NCI-H748 (cell line): Measurements from ENCODE around the gene GRIP2.
A peak's percentile ranks its signal among the peaks of the same experiment; 100 is the strongest.

ENCODE experiments used
- DNase-seq: peaks from one replicate; lab custom pipeline; 2025; ENCODE audit not compliant: unreplicated experiment; lab: John Stamatoyannopoulos, UW

Gene GRIP2

GRCh38 chr3:14562121-14562890 lies 22.2 kb upstream of the GRIP2 start:
- no peak for DNase-seq

GRCh38 chr3:14561051-14561960 lies 21.2 kb upstream of the GRIP2 start:
- DNase-seq = no peak

GRCh38 chr3:14560110-14560509 lies 20.0 kb upstream of the GRIP2 start:
- DNase-seq = no peak

- no peak for DNase-seq
These were observed 17.9 kb upstream of the GRIP2 start for GRCh38 chr3:14558029-14558428.

- DNase-seq = no peak
These were observed 15.7 kb upstream of the GRIP2 start for GRCh38 chr3:14555835-14556234.

GRCh38 chr3:14554715-14555114 lies 14.6 kb upstream of the GRIP2 start:
- no peak for DNase-seq

- DNase-seq = no peak
These were observed 13.7 kb upstream of the GRIP2 start for GRCh38 chr3:14553871-14554270.

GRCh38 chr3:14552717-14553116 lies 12.6 kb upstream of the GRIP2 start:
- no peak for DNase-seq

- DNase-seq = no peak
These were observed 12.0 kb upstream of the GRIP2 start for GRCh38 chr3:14552041-14552648.

GRCh38 chr3:14550651-14551611 lies 10.8 kb upstream of the GRIP2 start:
- no peak for DNase-seq

GRCh38 chr3:14550181-14550580 lies 10.0 kb upstream of the GRIP2 start:
- no peak for DNase-seq

- DNase-seq = peak; percentile 6
These were observed 9.2 kb upstream of the GRIP2 start for GRCh38 chr3:14549256-14549919.

- peak; percentile 61 for DNase-seq
These were observed 8.2 kb upstream of the GRIP2 start for GRCh38 chr3:14548321-14548729.

GRCh38 chr3:14547693-14548092 lies 7.6 kb upstream of the GRIP2 start:
- no peak for DNase-seq

GRCh38 chr3:14546041-14546440 lies 5.9 kb upstream of the GRIP2 start:
- no peak for DNase-seq

- DNase-seq = no peak
These were observed 5.1 kb upstream of the GRIP2 start for GRCh38 chr3:14545251-14545635.

- no peak for DNase-seq
These were observed 4.4 kb upstream of the GRIP2 start for GRCh38 chr3:14544282-14545250.

- DNase-seq = no peak
These were observed 3.3 kb upstream of the GRIP2 start for GRCh38 chr3:14543446-14543845.

GRCh38 chr3:14542656-14543055 lies 2.5 kb upstream of the GRIP2 start:
- DNase-seq = no peak
